Myocyte (in vitro differentiated cells): ENCODE results near the gene CYTH1. TPM values are rescaled to one million over a fixed set of nuclear protein-coding genes. Genes with fewer than 3 reads are reported as not detected.

Experiments
- DNase-seq: peaks from one replicate; pipeline ENCODE4 v3.0.0-alpha.2; 2012; ENCODE audit warnings: low read depth
- total RNA-seq: library from RNA; depleted of rRNA; stranded (reverse); fragments of >200 nt; gene quantifications from 2 replicates; pipeline ENCODE4 v1.2.3, GENCODE V29; 2014

The CYTH1 gene
- total RNA-seq, 1 donor from 2014 or later, result 43.0 TPM

DNA sequence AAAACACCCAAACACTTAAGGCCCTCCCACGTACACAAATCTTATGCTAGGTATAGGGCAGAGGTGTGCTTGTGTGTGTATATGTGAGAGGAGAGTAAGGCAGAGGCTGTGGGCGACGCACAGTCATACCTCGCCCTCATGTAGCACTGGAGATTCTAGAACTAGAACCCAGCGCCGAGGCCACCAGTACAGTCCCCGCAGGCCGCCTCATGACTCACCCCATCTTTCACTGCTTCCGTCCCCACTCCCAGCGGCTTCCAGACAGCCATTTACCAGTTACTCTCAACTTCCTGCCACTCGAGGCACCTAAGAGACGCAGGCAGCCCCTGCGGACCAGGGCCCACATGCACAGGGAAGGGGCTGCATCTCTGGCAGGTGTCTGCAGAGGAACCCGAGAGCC is 23.2 kb upstream of the CYTH1 start:
- no peak for DNase-seq

DNA sequence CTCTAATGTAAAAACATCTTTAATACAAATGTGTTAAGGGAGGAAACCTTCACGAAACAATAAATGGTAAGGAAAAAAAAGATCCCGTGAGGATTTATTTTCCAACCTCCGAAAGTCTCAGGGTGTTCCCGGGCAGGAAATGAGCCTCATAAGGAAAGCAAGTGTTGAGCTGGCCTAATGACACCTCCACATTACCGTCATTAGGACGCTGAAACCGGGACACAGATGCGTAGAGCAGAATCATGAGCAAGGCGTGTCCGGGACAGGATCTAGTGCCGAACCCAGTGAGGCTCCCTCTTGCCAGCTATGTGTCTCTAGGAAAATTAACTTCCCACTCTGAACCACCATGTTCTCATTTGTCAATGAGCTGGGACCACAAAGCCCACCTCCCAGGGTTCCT is 22.7 kb upstream of the CYTH1 start:
- no peak for DNase-seq

DNA sequence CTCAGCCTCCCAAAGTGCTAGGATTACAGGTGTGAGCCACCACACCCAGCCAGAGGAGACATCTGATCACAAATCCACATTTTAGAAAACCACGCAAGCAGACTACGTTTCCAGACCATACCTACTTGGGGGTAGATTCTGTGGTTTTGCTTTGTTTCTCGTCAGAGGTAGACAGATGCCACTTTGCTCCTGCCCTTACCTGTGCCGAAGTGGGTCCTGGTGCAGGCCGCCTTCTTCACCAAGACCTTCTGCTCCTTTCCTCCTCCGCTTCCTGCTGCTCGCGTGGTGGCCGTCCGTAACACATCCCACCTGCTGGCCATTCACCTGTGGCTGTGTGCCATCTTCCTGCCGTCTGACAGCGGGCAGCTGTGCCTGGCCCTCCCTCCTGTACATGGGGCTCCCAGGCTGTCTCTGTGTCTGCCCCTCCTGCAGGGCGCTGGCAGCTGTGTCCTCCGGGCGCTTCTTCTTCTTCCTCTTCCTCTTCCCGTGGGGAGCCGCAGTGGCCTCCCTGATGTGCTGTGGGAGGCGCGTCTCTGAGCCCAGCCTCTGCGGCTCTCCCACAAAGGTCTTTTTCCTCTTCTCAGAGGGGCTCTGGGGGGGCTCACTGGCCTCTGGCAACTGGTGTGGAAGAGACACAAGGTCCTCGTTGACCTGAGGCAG is 21.2 kb upstream of the CYTH1 start:
- no peak for DNase-seq

DNA sequence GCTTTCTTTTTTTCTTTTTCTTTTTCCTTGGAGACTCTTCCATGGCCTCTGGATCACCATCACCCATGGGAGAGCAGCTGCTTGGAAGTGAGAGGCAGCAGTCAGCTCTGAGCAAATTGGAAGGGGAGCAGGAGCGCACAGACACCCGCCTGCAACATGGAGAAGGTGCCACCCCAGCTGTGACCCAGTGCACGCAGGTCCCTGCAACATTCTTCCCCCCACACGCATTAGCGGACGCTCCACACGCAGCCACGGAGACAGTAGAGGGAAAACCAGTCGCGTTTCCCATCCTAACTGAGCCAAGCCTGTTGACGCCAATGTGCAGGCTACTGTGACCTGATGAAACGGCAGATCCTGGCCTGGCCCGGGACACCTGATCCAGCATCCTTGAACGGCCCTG is 20.4 kb upstream of the CYTH1 start:
- no peak for DNase-seq

DNA sequence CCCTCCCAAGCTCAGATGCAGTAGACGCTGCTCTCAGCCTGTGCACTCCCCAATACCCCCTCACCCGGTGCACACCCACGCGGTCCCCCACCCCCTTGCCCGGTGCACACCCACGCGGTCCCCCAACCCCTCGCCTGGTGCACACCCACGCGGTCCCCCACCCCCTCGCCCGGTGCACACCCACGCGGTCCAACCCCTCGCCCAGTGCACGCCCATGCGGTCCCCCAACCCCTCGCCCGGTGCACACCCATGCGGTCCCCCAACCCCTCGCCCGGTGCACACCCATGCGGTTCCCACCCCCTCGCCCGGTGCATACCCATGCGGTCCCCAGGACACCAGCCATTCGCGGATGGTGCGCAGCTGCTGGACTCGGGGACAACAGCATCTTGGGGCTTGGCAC is 19.9 kb upstream of the CYTH1 start:
- no peak for DNase-seq

DNA sequence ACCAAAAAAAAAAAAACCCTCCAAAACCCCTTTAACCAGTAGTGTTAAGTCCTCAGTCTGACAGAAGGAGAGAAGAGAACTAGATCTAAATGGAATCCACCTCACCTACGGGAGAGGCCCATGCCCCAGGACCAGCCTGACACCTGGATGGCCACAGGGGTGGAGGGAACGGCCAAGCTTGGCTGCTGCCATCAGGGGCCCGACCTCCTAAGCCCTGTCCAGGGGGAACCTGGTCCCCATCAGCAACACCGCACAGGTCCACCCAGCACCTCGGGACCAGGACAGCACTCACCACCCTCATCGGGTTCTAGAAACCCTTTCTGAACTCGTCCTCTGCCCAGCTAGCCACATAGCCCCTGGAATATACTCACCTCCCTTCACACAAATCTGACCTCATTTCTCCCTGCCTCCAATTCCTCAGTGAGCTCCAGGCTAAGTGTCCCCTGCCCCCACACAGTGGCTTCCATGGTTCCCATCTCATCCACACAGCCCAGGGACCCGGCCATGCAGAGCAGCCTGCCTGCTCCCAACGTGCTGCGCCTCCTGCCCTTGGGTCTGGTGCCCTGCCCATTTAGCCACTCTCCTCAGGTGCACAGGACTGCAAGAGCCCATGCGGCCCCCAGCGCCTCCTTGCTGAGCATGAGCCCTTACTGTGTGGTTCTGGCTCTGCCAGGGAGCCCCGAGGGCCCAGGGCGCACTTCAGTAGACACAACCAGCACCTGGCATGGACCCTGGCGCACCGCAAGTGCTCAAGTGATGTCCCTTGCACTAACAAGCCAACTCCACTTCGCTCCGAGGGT is 18.3 kb upstream of the CYTH1 start:
- DNase-seq, result no peak

DNA sequence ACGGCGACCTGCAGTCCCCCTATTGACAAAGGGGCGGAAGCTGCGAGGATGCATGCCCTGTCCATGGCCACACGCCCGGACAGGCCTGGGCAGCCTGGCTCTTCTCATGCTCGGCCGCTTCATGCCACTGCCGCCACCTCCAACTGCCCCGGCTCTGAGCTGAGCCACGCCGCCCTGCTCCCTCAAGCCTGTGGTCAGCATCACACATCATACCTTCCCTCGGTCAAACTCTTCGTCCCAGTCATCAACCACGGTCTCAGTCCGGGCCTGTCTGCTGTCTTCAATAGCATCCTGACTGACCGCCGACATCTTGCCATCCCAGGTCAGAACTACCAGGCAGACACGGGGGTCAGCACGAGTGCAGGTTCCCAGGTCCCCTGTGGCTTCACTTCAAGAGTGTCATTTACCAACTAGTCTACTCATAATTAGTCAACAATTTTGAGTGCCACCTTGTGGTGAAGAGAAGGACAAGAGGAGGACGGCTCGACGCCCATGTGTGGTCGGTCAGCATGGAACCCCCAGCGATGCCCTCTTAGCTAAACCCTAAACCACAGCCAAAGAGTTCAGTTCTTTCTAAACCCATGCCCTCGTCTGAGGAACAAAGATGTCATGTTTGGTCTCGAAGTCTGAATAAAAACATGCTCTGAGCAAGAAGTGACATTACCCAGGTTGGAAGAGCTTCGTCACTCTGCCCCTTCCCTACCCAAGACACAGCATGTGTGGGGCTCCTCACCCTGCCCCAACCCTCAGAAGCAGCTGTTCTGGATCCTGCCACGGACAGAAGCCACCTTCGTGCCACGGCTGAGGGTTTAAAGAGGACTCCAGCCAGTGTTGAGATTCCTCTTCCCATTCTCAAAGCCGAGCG is 16.9 kb upstream of the CYTH1 start:
- peak; percentile 65 for DNase-seq

DNA sequence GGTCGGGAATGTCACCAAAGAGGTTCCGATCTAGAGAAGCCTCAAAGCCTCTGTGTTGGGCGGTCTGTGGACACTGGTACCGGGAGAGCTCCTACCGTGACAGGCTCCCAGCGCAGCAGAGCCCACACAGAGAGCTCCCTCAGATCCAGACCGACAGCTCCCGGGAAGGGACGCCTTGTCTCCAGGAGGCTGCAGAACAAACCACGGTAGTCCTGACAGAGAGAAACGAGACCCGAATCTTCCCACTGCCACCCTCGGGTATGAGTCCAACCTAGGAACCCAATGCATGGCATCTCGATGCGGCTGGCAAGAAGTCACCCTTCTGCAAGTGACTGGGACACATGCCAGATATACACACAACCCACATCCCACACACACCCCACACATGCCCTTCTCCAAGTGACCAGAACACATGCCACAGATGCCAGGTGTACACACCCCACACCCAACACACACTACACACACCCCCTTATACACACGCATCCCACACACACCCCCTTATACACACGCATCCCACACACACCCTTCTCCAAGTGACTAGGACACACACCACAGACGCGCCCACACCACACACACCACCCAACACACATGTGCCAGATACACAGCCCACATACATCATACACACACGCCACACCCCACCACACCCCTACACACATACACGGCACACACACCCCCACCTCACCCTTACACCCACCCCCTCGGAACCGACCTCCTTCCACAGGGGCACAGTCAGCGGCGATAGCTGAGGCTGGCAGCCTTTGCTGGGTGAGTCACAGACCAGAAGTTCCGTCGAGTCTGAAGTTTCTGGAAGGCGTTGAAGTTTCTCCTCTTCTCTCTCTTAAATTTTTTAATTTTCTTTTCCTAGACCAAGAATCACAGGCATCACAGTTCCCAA is 15.9 kb upstream of the CYTH1 start:
- DNase-seq, result no peak

DNA sequence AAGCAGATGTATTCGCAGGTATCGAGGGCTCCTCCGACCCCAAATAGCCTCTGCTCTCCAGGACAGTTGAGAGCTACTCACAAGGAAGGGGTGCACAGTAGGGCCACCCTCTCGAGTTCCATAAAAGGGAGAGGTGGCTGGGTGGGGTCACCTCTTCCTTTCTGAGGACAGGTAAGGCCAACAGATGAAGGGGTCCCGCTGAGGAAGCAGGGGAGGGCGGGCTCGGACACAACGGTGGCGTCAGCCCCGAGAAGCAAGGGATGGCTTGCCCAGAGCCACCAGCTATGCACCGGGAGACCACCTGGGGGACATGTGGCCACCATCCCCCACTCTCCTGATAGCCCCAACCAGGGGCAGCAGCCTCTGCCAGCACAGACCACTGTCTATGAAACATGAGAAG is 15.1 kb upstream of the CYTH1 start:
- DNase-seq, result no peak

DNA sequence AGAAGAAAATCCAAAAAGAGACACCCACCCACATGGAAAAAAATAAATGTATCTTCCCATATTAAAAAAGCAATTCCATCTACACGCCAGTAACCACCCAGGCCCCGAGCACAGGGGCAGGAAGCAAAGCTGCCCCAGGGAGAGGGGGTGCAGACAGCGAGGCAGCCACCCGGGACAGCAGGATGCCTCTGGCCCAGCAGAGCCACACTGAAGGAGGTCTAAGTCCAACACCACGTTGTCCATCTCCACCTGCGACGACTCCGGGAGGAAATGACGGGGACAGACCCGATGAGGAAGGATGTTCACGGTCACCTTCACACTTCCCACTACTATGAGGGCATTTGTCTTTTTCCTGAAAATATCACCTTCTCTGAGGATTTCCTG is 14.4 kb upstream of the CYTH1 start:
- no peak for DNase-seq

DNA sequence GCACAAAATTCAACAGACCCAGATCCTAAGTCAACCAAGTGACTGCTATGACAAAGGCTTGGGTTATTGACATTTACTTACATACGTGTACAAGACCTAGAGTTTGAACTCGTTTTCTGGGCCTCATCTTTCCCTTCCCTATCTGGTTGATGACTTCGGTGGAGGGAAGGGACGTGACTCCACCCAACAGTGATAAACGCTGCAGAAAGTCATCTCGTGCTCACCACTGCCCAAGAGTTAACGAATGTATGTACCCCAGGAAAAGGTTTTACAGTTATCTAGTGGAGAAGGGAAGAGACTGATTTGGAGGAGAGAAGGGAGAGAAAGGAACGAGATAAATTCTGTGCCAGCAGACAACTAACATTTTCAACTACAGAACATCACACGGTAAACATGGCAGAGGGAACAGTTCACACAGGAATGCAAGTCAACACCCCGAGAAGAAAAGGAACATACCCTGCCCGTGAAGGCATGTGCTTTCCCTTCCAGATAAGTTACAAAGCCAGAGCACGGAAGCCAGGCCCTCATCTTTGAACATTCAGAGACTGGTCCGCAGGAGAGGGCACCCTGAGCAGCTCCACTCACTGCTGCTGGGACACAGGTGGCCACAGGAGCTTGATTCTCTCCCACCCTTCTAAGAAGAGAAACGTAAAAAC is 13.9 kb upstream of the CYTH1 start:
- DNase-seq, result no peak

DNA sequence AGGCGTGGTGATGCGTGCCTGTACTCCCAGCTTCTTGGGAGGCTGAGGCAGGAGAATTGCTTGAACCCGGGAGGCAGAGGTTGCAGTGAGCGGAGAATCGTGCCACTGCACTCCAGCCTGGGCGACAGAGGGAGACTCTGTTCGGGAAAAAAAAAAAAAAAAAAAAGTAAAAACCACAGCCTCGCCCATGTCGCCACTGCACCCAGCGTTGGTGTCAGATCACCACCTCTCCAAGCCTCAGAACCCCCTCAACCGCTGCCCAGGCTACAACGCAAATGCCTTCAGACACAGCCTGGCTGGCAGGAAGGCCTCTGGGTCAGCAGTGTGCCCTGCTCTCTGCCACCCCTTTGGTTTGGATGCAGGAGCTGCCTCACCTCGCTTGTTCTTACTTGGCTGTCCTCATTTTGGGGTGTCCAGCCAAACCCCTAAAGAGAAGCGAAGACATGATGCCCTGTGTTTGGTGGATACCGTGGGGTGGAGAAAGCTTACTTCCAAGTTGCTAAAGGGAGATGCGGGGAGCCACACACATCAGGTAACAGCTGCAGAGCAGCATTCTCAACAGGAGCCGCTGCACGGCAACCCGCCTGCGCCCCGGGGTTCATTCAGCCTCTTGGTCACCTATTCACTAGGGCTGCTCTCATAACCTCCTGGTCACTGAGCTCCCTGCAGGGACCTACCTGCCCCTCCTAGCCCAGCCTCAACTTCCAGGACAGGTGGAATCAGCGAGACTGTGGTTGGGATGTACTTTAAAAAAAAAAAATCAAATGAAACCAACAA is 13.0 kb upstream of the CYTH1 start:
- DNase-seq, result no peak

DNA sequence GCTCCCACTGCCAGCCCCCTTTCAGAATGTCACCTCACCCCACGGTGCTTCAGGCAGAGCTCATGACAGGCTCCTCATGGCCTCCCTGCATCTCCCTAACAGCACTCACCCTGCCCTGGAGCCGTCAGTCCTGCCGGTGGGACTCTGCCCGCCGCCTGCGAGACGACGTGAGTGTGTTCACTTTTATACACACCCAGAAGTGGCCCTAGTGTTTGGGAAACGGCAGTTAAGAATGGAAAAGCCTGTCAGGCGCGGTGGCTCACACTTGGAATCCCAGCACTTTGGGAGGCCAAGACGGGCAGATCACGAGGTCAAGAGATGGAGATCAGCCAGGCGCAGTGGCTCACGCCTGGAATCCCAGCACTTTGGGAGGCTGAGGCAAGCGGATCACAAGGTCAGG is 12.3 kb upstream of the CYTH1 start:
- DNase-seq, result no peak

DNA sequence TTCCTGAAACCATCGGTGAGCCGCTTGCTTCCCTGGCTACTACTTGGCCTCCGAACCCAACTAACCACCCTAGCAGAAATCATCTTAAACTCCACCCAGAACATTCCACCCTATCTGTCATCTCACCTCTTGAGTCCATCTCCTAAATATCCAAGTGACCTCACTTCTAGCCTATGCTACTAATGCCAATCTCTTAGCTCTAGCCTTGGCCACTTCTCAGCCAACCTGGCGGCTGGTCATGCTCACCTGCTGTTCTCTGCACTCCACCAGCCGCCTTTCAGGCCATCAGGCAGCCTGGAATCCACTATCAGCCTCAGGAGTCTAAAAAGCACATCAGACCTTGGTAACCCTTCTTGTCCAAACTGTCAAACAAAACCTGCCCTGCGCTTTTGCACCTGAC is 11.9 kb upstream of the CYTH1 start:
- DNase-seq, result peak; percentile 39

DNA sequence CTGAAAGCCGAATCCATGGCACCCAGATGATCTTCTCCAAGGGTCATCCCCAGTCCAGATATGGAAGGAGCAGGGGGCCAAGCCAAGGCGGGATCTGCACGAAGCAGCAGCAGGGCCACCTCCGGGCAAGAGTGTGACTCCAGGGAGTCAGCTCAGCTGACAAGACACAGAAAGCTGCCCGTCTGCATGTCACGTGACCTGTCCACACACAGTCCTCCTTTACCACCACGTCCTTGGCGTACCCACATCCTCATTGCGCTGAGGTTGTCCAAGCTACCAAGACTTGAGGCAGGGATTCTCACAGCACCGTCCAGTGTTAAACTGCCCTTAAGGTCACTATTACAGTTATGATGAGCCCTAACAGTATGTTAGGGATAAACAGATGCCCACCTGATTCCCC is 11.3 kb upstream of the CYTH1 start:
- no peak for DNase-seq

DNA sequence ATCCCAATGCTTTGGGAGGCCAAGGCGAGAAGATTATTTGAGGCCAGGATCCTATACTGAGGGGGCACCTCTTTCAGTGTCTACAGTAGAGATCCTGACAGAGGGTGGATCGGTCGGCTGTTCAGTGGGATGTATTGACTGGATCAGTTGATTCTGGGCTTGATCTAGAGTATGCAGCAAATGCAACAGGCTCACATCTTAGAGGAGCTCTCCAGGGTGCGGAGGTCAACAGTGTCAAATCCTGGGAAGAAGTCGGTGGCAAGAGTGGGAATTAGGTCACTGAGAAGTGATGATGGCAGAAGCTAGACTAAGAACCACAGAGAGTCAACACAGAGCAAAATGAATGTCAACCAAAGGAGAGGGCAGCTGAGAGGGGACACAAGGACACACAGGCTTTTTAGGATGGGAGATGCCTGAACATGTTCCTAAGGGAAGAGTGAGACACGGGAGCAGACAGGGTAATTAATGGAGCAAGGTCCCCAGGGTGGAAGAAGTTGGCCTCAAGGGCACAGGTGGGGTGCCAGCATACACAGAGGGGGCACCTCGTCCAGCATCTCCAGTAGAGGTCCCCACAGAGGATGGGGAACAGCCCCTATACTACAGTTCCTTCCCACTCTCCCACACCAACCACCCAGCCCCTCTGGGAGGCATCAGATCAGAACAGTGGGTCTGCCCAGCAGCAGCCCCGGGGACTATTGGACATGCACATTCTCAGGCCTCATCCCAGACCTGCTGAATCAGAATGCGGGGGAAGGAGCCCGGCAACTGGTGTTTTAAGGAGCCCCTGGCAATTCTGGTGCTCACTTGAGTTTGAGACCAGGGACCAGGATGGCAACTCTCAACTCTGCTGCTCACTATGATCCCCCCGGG is 10.0 kb upstream of the CYTH1 start:
- DNase-seq, result peak; percentile 57

DNA sequence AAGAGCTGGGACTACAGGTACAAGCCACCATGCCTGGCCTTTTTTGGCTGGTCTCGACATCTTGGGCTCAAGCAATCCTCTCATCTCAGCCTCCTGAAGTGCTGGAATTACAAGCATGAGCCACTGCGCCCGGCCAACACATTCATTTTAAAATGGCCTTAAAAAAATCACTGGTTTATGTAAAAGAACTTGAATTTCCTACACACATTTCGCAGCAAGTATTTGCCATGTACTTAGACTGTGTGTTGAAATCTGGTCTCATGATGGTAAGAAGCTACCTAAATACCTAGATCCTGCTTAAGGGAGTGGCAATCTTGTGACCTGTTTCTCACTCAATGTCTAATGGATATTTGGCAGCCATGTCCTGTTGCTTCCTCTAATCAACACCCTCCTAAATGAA is 8.5 kb upstream of the CYTH1 start:
- no peak for DNase-seq

DNA sequence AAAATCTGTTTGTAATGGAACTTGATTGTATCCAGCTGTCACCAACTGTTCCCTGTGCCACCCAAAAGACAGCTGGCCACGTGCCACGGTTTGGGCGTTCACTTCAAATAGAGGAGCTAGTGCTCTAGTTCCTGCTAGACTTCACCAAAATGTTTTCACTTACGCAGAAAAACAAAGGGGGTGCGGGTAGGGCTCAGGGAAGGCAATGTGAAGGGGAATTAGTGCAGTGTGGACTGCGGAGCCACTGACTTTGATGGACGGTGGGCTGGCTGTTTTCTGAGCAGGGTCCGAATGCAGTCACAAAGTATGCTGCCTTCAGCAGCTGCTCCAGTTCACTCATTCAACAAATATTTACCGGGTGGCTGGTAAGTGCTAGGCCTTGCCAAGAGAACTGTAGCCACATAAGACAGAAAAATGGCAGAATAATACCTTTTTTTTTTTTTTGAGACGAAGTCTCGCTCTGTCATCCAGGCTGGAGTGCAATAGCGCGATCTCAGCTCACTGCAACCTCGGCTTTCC is 7.6 kb upstream of the CYTH1 start:
- peak; percentile 89 for DNase-seq
